ENCODE data around the gene NT5C3B. TPM values are rescaled to one million over a fixed set of nuclear protein-coding genes. Genes with fewer than 3 reads are reported as not detected.

NT5C3B gene
- total and polyA plus RNA-seq, 12 donors = 36.2 to 121 (median 50.7) TPM

DNA sequence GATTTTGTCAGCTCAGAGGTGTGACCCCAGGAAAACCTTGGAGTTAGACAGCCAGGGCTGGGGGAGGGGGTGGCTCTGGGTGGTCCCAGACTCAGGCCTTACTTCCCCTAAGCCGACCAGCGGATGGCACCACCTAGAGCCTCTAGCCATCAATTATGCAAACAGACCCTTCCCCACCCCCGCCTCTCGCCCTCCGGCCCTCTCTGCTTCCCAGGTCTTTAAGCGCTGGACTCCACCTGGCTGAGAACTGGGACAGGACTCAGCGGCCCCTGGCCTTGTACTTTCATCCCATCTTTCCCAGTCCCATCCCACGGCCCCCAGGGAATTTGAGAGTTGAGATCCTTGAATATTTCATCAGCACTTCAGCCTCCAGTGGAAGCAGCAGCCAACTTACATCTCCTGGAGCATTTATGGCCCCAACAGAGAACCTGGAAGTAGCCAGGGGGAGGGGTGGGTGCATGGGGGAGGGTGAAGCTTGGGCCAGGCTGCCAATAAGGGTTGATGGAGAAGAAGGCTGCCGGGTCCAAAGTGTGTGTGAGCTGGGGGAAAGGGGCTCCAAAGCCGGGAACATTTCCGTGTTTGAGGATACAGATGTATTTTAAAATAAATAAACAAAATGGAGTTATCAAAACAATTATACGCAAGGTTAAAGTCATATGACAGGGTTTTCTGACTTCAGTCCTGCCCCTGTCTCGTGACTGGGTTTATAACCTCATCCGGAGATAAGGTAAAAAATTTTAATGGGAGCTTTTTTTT is 42.1 kb downstream of the NT5C3B start:
- 63 to 80% (median 69%) methylated on average over 7 to 14 of the region's 14 CpGs for WGBS, 4 donors
- Histone ChIP-seq H3K9me3 (replicated peaks in 1 of 3) (no peaks in the 10 kb centered on the region), H3K27me3 (no peaks in the 10 kb centered on the region), H3K4me3 (no peak overlapping the region), H3K27ac (peak overlapping the region in 3 of 5 donors; percentile 26 to 86 (median 63)), H3K36me3 (replicated peaks in 1 of 2) (no peaks in the 10 kb centered on the region), H3K4me1 (replicated peaks in 1 of 2) (peaks cover 0 to 15% of the 10 kb centered on the region in 2 donors)
- intact Hi-C loops (cut with DNase I) = no loop called here
- no peak for TF ChIP-seq CTCF (IDR thresholded peaks at IDR 0.05)
- no peak for TF ChIP-seq POLR2A (IDR thresholded peaks at IDR 0.05)
- DNase-seq = no peak

DNA sequence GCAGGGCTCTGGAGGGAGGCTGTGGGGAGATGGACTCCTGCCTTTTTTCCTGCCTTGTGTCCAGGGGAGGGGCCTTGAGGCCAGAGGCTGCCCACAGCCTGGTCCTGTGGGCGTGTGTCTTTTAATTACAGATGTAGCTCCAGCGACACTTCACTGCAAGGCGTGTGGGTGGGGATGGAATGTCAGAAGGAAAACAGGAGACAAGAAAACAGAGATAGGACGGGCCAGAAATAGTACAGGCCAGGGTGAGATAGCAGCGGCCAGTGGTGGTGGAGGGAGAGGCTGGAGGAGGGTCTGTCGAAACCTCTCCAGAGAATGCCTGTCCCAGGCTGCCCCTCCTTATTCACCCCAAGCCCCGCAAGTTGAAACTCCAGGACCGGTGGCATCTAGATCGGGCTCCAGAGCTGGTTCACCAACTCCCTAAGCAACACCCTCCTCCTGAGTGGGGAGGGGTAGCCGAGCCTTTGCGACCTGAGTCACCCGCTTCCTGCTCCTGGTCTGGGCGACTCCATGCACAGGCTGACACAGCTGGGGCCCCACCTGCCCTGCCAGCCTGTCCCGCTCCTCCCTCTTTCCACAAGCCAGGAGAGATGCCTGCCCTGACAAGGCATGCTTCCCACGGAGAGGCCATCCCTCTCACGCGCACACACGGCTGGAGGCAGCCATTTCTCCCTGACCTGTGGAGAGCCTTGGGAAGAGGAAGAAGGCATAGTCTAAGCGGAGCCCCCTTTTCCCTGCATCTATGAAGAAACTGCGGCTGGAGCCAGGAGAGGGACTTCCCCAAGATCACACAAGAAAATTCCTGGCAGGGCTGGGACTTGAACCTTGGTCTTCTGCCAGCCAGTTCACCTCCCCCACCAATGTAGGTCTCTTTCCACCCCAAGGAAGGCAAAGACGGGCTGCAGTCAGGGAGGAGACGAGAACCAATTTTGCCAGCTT is 42.9 kb downstream of the NT5C3B start:
- no peaks in the 10 kb centered on the region for H3K36me3 ChIP-seq (replicated peaks in 1 of 2)
- H3K4me3 ChIP-seq = no peak overlapping the region
- DNase-seq = peak in 2 of 7 donors; percentile 27 to 57
- H3K9me3 ChIP-seq (replicated peaks in 1 of 3) = no peaks in the 10 kb centered on the region
- no peaks in the 10 kb centered on the region for H3K27me3 ChIP-seq
- no peak for TF ChIP-seq CTCF (IDR thresholded peaks at IDR 0.05)
- TF ChIP-seq POLR2A (IDR thresholded peaks at IDR 0.05) = no peak
- WGBS, 4 donors = 35 to 45% (median 42%) methylated on average over 17 to 22 of the region's 22 CpGs
- intact Hi-C loops (cut with DNase I) = no loop called here
- peak overlapping the region in 3 of 5 donors; percentile 26 to 86 (median 63) for H3K27ac ChIP-seq
- H3K4me1 ChIP-seq (replicated peaks in 1 of 2) = peaks cover 0 to 15% of the 10 kb centered on the region in 2 donors

GRCh38 chr17:41787021-41787418 is 49.0 kb downstream of the NT5C3B start:
- TF ChIP-seq POLR2A (IDR thresholded peaks at IDR 0.05) = no peak
- TF ChIP-seq CTCF (IDR thresholded peaks at IDR 0.05) = no peak
- intact Hi-C loops (cut with DNase I) = no loop called here
- Histone ChIP-seq H3K27ac (no peak overlapping the region), H3K27me3 (no peaks in the 10 kb centered on the region), H3K4me3 (no peak overlapping the region), H3K9me3 (replicated peaks in 1 of 3) (no peaks in the 10 kb centered on the region), H3K36me3 (replicated peaks in 1 of 2) (no peaks in the 10 kb centered on the region), H3K4me1 (replicated peaks in 1 of 2) (peaks cover 0 to 29% of the 10 kb centered on the region in 2 donors)
- no peak for DNase-seq
- 24 to 43% (median 35%) methylated on average over 4 of the region's 4 CpGs for WGBS, 4 donors
